Measurements from ENCODE around the gene NKAIN1.

Gene NKAIN1

DNA sequence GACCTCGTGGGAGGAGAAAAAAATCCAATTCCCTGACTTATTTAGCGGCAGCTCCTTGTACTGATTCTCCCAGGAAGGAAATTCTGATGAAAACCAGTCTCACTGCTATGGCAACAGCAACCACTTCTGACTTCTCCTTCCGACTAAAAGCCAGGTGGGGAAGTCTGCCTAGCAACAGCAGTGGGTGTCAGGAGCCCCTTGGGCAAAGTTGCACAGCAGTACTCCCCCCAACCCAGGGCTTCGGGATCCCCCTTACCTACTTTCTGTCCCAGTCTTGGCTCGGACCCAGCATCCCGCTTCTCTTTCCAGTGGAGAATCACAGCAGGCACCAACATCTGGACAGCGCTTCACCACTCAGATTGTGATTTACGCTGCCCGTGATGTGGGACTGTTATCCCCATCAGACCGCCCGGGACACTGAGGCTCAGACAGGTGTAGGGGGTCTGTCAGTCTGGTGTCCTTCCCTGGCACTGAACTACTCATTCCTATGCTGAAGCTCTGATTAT, 24.6 kb downstream of the NKAIN1 start:
- TF ChIP-seq, protein P1, sequence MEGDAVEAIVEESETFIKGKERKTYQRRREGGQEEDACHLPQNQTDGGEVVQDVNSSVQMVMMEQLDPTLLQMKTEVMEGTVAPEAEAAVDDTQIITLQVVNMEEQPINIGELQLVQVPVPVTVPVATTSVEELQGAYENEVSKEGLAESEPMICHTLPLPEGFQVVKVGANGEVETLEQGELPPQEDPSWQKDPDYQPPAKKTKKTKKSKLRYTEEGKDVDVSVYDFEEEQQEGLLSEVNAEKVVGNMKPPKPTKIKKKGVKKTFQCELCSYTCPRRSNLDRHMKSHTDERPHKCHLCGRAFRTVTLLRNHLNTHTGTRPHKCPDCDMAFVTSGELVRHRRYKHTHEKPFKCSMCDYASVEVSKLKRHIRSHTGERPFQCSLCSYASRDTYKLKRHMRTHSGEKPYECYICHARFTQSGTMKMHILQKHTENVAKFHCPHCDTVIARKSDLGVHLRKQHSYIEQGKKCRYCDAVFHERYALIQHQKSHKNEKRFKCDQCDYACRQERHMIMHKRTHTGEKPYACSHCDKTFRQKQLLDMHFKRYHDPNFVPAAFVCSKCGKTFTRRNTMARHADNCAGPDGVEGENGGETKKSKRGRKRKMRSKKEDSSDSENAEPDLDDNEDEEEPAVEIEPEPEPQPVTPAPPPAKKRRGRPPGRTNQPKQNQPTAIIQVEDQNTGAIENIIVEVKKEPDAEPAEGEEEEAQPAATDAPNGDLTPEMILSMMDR (conservative IDR thresholded peaks at IDR 0.05; ENCODE audit: control insufficient read depth, insufficient read depth, low read depth, low read length): no peak
- H3K4me3 ChIP-seq (ENCODE audit: control insufficient read depth, low read depth, low read length): no peak overlapping the region
- peak; percentile 21 for DNase-seq (ENCODE audit: low read depth)

DNA sequence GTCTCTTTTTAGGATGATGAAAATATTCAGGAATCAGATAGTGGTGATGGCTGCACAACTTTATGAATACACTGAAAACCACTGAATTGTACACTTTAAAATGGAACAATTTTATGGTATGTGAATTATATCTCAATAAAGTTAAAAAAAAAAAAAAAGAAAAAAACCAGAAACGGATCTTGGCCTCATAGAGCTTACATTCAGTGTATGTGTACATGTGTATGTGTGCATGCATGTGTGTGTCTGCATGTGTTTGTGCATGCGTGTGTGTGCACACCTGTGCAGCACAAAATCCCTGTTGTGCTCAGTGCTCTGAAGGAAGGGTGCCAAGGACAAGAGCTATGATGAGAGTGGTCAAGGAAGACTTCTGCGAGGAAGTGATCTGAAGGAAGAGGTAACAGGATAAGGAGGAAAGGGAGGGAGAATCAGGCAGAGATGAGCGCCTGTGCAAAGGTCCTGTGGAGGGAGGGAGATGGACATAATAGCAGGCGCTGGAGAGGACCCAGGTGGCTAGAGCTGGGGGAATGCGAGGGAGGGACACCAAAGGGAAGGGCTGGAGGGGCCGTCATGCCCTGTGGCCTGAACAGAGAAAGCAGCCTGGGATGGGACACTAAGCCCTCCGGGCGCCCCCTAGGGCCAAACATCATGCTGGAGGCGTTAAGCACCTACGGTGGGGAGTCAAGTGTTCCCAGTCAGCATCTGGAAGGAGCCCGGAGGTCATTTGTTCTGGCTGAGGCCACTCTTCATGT, 25.2 kb downstream of the NKAIN1 start:
- H3K4me3 ChIP-seq (ENCODE audit: control insufficient read depth, low read depth, low read length): no peak overlapping the region
- DNase-seq (ENCODE audit: low read depth): no peak
- TF ChIP-seq, protein P1 (conservative IDR thresholded peaks at IDR 0.05; ENCODE audit: control insufficient read depth, insufficient read depth, low read depth, low read length): peak; percentile 20

DNA sequence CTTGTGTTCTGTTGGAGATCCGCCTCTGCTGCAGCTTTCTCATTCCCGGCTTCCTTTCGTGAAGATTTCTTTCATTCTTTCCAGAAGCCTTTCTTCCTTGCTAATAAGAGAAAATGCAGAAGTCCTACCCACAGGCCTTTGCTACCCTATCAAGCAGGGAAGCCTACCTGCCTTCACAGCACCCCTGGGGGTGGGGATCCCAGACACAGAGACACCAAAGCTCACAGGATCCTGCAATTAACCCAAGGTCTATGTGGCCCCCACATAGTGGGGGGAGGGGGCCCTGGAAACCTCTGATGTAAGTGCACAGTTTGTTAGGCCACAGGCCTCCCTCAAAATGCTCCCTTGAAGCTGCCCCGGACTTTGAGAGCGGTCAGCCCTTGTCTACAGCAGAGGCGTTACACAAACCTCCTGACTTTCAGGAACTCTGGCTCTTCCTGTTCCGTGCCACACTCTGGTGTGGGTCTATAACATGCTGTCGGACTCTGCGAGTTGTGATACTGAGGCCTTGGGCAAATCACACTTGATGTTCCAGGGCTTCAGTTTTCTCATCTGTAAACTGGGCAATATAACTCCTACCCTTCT, 31.2 kb downstream of the NKAIN1 start:
- no peak overlapping the region for H3K4me3 ChIP-seq (ENCODE audit: control insufficient read depth, low read depth, low read length)
- TF ChIP-seq, protein P1 (conservative IDR thresholded peaks at IDR 0.05; ENCODE audit: control insufficient read depth, insufficient read depth, low read depth, low read length): no peak
- no peak for DNase-seq (ENCODE audit: low read depth)

DNA sequence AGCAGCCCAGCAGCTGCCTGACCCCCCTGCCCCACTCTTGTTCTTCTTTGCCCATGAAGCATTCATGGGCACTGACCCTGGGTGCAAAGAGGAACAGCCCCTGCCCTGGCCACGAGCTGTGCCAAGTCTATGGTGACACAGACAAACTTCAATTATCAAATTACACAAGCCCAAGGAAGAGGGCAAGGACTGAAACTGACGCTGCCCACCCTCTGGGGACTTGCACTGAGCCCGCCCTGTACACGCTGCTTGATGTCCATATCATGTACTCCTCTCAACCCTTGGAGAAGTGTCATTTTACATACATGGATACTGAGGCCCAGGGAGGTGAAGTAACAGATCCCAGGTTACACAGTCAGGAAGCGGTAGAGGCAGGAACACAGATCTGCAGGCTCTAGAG, 32.1 kb downstream of the NKAIN1 start:
- no peak for DNase-seq (ENCODE audit: low read depth)
- TF ChIP-seq, protein P1 (conservative IDR thresholded peaks at IDR 0.05; ENCODE audit: control insufficient read depth, insufficient read depth, low read depth, low read length): no peak
- no peak overlapping the region for H3K4me3 ChIP-seq (ENCODE audit: control insufficient read depth, low read depth, low read length)

DNA sequence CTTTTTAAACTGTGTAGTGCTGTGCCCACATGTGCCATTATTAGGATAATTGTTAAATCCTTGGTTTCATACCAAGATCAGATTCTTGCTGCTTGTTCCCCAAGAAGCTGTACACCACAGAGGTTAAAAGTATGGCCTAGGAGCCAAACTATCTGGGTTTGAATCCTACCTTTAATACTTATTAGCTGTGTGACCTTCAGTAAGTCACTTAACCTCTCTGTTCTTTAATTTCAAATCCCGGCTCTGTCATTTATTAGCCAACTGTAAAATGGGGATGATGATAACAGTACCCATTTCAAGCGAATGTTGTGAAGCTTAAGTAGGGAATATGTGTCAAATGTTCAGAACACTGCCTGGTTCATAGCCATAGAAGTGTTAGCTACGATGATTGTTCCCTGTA, 32.6 kb downstream of the NKAIN1 start:
- no peak overlapping the region for H3K4me3 ChIP-seq (ENCODE audit: control insufficient read depth, low read depth, low read length)
- no peak for DNase-seq (ENCODE audit: low read depth)
- TF ChIP-seq, protein P1 (conservative IDR thresholded peaks at IDR 0.05; ENCODE audit: control insufficient read depth, insufficient read depth, low read depth, low read length): no peak

DNA sequence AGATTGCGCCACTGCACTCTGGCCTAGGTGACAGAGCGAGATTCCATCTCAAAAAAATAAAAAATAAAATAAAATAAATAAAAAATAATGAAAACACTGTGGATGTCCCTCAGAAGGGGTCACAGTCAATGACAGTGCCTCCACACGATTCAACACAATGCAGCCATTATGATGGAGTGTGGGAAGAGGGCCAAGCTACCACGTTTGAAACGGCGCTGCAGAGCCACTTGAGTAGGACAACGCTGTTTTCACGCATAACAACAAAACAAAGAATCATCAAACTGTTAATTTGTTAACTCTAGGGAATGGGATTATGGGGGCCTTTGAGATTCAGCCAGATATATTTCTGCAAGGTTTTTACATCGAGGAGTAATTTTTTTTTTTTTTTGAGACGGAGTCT, 36.5 kb downstream of the NKAIN1 start:
- TF ChIP-seq, protein P1 (conservative IDR thresholded peaks at IDR 0.05; ENCODE audit: control insufficient read depth, insufficient read depth, low read depth, low read length): no peak
- H3K4me3 ChIP-seq (ENCODE audit: control insufficient read depth, low read depth, low read length): no peak overlapping the region
- DNase-seq (ENCODE audit: low read depth): no peak
